Fibroblast of gingiva (primary cell): ENCODE data around the gene UBE2E3.

Experiments used
- DNase-seq: peaks from one replicate; pipeline ENCODE4 v3.0.0-alpha.2; 2011; ENCODE audit warnings: low read depth

Gene UBE2E3

DNA sequence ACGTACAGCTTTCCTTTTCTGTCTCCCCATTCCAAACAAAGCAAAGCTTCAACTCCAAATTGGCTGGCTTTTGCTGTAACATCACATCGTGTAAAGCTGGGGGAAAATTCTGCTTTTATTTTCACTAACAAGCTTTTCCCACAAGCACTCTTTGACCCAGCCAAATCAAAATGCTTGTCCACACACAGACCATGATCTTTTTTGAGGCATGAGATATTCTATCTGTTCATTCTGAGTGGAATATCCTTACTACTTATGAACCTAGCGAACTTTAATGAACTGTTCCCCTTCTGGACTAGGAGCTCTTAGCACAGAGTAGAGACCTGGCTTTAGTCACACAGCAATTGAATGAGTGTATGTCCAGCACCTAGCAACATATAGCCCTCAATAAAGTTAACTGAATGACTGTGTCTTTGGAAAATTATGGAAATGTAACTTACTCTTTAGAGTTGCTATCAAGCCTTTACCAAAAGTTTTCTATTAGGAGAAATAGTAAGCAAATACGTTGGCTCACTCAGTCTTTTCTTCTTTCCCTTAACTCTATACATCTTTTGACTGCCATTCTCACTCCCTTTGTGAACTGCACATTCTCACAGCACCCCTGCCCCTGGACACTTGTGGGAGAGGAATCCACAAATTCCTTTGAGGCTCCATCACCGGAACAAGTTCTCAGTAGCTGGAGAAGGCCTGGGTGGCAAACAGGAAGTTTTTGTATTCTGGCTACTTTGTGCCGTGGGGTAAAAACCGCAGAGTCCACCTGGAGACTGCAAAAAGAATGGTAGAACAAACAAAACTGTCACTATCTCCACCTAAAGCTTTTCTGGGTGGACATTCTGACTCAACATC lies 1.3 kb upstream of the UBE2E3 start:
- DNase-seq = peak; percentile 19

GRCh38 chr2:180979749-180980105 lies 678 bp upstream of the UBE2E3 start:
- DNase-seq = no peak

- DNase-seq = peak; percentile 8
Measured at GRCh38 chr2:180980943-180981911, 822 bp downstream of the UBE2E3 start.

- peak; percentile 51 for DNase-seq
Measured at GRCh38 chr2:180983468-180984242, 3.2 kb downstream of the UBE2E3 start.

GRCh38 chr2:180985771-180986395 lies 5.5 kb downstream of the UBE2E3 start:
- no peak for DNase-seq

DNA sequence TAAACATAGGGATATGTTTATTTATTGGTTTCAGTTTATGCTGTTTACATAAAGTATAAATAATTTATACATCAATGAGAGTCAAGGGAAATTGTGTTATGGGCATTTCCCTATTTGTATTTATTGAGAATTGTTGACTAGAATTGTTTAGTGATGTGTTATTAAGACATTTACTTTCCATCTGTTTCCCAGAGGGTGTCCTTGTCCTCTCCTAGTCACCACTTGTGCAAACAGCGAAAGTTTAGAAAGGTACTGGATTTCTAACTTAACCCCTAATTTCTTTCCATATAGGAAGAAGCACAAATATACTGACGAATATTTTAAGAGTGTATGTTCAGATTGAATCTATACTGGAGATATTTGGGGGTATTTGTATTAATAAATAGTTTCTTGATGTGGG lies 6.7 kb downstream of the UBE2E3 start:
- no peak for DNase-seq

DNA sequence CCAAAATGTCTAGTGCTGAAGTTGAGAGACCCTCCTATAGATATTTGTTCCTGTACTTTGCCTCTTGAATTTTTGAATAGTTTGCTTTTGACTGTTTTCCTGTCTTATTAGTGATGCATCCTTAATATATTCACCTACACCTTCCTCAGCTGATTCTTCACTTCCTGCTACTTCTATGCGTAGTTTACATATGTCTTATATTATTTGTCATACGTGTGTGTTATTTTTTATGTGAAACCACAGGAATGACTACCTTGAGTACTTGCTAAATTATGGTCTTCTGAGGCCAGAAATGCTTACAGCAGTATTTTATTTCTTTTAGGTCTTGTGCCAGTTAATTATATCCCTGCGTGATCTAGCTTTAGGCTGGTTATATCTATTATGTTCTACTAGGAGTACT lies 9.9 kb downstream of the UBE2E3 start:
- no peak for DNase-seq

DNA sequence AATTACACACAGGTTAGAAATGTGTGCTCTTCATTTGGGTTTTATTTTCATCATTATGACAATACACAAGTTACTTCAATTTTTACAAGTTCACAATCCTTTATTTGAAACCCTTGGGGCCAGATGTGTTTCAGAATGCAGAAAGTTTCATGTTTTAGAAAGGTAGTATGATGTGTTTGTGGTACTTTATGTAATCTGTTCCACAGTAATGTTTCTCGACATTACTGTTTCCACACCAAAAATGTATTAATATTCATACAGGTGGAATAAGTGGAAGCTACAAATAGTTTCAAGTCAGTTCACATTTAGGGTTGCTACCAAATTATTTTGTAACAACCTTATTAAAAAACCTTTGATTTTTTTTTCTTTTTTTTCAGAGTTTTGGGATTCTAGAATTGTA lies 10.4 kb downstream of the UBE2E3 start:
- no peak for DNase-seq

DNA sequence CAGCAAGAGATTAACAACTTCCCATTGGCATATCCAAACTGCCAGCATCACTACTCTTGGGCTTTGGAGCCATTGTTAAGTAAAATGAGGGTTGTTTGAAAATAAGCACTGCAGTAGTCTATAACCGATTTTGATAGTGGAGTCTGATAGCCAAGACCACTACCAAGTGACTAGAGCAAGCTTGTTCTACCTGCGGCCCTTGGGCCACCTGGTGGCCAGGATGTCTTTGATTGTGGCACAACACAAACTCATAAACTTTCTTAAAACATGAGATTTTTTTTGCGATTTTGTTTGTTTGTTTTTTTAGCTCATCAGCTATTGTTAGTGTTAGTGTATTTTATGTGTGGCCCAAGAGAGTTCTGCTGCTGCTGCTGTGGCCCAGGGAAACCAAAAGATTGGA lies 11.0 kb downstream of the UBE2E3 start:
- no peak for DNase-seq

DNA sequence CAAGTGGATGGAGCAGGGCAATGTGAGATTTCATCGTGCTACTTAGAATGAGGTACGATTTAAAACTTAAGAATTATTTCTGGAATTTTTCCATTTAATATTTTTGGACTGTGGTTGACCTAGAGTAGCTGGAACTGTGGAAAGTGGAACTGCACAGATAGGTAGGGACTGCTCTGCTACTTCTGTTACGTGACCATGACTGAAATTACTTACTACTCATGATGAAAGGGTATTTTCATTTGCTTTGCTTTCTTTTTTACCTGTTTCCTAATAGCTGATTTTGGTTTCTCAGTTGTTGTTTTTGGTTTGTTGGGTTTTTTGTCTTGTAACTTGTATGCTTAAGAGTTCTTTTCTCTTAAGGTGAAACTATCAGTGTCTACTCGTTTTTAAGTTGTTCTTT lies 11.4 kb downstream of the UBE2E3 start:
- no peak for DNase-seq

GRCh38 chr2:180992994-180993393 lies 12.6 kb downstream of the UBE2E3 start:
- DNase-seq = no peak

- peak; percentile 26 for DNase-seq
Measured at GRCh38 chr2:180999274-180999964, 19.0 kb downstream of the UBE2E3 start.

GRCh38 chr2:181004647-181005325 lies 24.4 kb downstream of the UBE2E3 start:
- no peak for DNase-seq

DNA sequence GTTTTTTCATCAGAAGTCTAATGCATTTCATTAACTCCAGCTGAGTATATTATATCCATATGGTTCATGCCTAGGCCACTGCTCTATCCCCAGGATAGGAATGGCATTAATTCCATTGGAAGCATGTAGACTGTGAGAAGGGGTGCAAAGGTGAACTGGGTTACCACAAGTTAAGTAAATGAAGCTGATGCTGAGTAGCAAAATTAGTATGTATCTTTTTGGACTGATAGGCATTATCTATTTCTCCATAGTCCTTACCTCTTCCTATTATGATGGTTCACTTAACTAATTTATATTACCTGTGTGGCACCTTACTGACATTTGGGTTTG lies 24.9 kb downstream of the UBE2E3 start:
- DNase-seq = no peak

- DNase-seq = no peak
Measured at GRCh38 chr2:181005809-181006208, 25.4 kb downstream of the UBE2E3 start.

DNA sequence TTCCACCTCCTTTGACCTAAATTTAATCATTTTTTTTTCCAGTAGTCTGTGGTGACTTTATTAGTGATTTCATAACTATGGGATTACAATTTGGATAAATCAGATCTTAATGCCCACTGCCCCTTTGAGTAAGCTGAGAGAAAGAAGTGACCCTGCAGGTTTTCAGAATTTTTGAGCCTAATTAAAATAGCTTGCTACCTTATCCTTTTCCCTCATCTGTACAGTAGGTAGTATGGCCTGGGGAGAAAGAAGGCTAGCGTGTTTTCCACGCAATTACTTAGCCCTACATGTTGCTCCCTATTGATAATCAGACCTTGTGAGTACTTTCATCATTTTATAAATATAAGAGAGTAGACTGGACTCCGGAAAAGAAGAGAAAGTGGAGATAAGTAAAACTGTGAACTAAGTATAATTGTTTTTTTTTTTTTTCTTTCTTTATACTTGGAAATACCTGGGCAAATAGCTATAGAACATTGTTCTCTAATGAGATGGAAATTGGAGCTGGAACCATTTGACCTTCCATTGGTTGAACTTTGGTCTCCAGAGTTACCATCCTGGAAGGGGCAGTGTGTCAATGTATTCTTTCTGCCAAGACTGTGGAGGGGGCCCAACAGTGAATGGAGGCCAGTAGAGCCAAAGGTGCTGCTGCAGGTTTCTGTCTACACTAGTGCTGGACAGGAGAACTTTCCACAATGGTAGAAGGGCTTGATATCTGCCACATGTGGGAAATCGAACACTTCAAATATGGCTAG lies 26.9 kb downstream of the UBE2E3 start:
- DNase-seq = no peak

DNA sequence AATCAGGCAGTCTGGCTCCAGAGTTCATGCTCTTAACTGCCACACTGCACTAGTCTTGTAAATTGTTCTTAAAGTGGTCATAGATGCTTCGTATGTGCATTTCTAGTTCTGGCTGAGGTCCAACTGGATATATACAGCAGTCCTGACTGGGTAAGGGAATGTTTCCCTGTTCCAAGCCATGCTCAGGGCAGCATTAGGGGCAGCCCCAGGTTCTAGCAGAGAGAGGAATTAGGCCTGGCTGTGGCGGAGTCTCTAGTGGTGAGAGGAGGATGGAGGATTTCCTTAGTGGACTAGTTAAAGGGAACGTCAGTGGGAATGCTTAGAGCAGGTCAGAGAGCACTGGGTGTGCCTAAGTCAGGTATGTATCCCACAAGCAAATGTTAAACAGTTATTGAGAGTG lies 28.0 kb downstream of the UBE2E3 start:
- no peak for DNase-seq

- DNase-seq = no peak
Measured at GRCh38 chr2:181021199-181021789, 40.9 kb downstream of the UBE2E3 start.

GRCh38 chr2:181022652-181023051 lies 42.2 kb downstream of the UBE2E3 start:
- DNase-seq = no peak

GRCh38 chr2:181025004-181025403 lies 44.6 kb downstream of the UBE2E3 start:
- DNase-seq = no peak
